Esophagus muscularis mucosa (tissue), 4 donors: Measurements from ENCODE around the gene NTM.

Experiments used
- EP300 ChIP-seq: sonication (generic); formaldehyde crosslinking; IDR thresholded peaks from one replicate; pipeline ENCODE4 v1.6.1; 2017; ENCODE audit warnings: antibody characterized with exemption
- POLR2A ChIP-seq: fragments of 450-650 bp; IDR thresholded peaks from one replicate; pipeline ENCODE4 v1.6.1; 2017; ENCODE audit warnings: antibody characterized with exemption, moderate library complexity, mild to moderate bottlenecking, low read depth
- POLR2AphosphoS5 ChIP-seq, 2 donors: sonication (generic); formaldehyde crosslinking; IDR thresholded peaks; one replicate each; pipeline ENCODE4 v1.6.1; 2017; ENCODE audit warnings: antibody characterized with exemption in 2 of 2
- TF ChIP-seq, protein P1 (sequence below), 3 experiments: fragments of 200-600 bp in 2 of 3; fragments of 450-650 bp in 1 of 3; sonication (generic) in 2 of 3; IDR thresholded peaks; one replicate each; pipeline ENCODE4 v1.5.1; 2017 to 2019; ENCODE audit warnings: antibody characterized with exemption in 3 of 3, mild to moderate bottlenecking in 2 of 3, moderate library complexity in 1 of 3

DNA sequence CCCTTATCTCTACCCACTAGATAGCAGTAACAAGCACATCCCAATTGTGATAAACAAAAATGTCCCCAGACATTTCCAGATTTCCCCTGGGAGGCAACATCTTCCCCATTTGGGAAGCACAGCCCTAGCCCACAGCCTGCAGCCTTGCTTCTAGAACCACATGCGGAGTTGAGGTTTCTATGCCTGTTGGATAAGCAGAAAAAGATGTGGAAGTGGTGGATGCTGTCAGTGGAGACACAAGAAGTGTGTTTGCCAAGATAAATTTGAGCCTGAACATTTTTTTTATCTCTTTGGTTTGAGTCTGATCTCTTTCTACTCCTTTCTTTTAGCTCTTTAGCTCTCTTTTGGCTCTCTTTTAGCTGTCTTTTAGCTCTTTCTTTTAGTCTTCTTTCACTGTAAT, 884.5 kb downstream of the NTM start:
- TF ChIP-seq, protein P1, sequence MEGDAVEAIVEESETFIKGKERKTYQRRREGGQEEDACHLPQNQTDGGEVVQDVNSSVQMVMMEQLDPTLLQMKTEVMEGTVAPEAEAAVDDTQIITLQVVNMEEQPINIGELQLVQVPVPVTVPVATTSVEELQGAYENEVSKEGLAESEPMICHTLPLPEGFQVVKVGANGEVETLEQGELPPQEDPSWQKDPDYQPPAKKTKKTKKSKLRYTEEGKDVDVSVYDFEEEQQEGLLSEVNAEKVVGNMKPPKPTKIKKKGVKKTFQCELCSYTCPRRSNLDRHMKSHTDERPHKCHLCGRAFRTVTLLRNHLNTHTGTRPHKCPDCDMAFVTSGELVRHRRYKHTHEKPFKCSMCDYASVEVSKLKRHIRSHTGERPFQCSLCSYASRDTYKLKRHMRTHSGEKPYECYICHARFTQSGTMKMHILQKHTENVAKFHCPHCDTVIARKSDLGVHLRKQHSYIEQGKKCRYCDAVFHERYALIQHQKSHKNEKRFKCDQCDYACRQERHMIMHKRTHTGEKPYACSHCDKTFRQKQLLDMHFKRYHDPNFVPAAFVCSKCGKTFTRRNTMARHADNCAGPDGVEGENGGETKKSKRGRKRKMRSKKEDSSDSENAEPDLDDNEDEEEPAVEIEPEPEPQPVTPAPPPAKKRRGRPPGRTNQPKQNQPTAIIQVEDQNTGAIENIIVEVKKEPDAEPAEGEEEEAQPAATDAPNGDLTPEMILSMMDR (IDR thresholded peaks at IDR 0.05) = no peak
- TF ChIP-seq POLR2A (no peak), POLR2AphosphoS5 (IDR thresholded peaks at IDR 0.05) (no peak), EP300 (no peak)
